Left colon (tissue), 2 donors: ENCODE measurements around the gene RASSF1. TPM values are rescaled to one million over a fixed set of nuclear protein-coding genes. Genes with fewer than 3 reads are reported as not detected.
"Not testable (repeated sequence)": the region's sequence is repeated elsewhere in the genome, so short reads cannot be mapped to it uniquely, and the experiment has no call there.

Experiments
- ATAC-seq: fragments of 200-7000 bp; cut with Tn5 transposase; one replicate; pipeline ENCODE4 v1.9.1; 2020; ENCODE audit warnings: mild to moderate bottlenecking, moderate library complexity
- DNase-seq, 2 donors: peaks; one replicate each; pipeline ENCODE4 v3.0.0-alpha.2; 2020
- intact Hi-C, 2 donors: fragments of 100-400 bp; cut with DNase I in 1 of 2; cut with micrococcal nuclease in 1 of 2; formaldehyde crosslinking; loops; one replicate each; pipeline versions ENCODE4 v1.11.2 to v1.14.0; 2022; cut with DNase I, micrococcal nuclease
- total RNA-seq, 2 donors: library from RNA; stranded (reverse); fragmentation: NEBNext Ultra II Directional; extraction: Animal tissue kit (Norgen Biotek cat#: 25700); gene quantifications; one replicate each; pipeline ENCODE4 v1.2.1, GENCODE V29; 2021
- donor health status: DM: no; HTN: no; CAD: no.
- donor health status: DM: yes; HTN: yes; CAD: no.

RASSF1 gene
- total RNA-seq, 2 donors from 2014 or later = 14.5 to 15.0 TPM

GRCh38 chr3:50319181-50319893 lies 21.3 kb downstream of the RASSF1 start:
- ATAC-seq (no peak), DNase-seq (peak in 1 of 2 donors; percentile 36)
- intact Hi-C loops = no loop called here

DNA sequence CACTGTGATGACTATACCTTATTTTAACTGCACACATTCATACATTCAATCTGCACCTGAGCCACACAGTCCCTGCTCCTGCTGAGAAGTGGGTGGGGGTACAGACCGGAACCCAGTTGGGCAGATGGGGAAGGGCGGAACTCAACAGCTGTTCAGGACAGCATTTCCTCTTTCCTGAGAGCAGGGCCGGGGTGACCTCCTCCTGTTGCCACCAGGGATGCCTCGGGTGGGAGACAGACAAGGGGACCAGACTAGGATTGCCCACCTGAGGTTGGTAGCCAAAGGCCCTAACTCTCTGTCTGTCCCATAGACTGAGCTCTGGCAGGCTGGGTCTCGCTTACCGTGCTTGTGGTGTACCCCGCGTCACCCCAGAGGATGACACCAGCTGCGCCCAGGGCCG lies 22.0 kb downstream of the RASSF1 start:
- DNase-seq (peak in 1 of 2 donors; percentile 47), ATAC-seq (no peak)
- intact Hi-C loops = no loop called here

GRCh38 chr3:50318163-50318562 lies 22.5 kb downstream of the RASSF1 start:
- no peak for ATAC-seq
- intact Hi-C loops = no loop called here
- peak in 1 of 2 donors; percentile 26 for DNase-seq

DNA sequence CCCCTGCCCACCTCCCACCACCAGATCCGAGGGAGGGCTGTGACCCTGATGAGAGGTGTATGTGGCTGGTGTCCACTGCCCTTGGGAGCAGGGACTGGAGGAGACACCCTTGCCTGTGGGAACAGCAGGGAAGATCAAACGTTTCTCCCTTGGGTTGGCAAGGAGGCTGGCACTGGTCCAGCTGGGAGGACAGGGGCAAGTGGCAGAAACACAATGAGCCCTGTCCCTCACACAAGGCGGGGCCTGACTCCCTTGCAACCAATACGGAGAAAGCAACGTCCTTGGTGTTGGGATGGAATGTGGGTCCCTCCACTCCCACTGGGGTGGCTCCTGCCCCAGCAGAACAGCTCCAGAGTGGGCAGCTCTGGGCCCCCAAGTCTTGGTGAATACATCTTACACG lies 23.3 kb downstream of the RASSF1 start:
- DNase-seq = peak; percentile 81 to 83

DNA sequence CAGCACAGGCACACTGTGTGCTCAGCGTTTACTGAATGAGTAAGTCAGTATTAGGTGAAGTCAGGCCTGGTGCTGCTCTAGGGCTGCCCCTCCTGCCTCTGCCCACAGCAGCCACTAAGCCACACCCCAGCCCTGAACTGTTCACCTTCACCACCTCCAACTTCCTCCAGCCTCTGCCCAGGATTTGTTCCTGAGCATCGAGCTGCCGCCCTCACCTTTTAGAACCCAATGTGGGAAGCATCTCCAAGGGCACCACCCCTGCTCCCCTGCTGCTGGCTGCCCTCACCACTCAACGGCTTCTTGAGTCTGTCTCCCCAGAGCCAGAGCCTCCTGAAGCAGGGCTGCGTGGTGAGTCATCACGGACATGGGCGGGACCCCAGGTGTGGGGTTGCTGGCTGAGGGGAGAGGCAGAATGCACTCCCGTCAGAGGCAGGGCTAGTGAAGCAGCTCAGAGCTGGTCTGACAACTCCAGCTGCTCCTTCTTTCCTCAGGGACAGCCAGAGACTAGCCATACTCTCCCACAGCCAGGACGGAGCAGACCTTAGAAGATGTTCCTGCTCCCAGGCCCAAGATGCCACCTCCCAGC lies 23.9 kb downstream of the RASSF1 start:
- ATAC-seq (peak; percentile 70), DNase-seq (peak; percentile 87 to 93)
- intact Hi-C loops = no loop called here

More for the DNA sequence above, 23.3 kb downstream of the RASSF1 start:
- intact Hi-C loops = no loop called here
- peak; percentile 20 for ATAC-seq

GRCh38 chr3:50314816-50315215 lies 25.8 kb downstream of the RASSF1 start:
- DNase-seq (peak in 1 of 2 donors; percentile 26), ATAC-seq (no peak)
- intact Hi-C loops = no loop called here

GRCh38 chr3:50314342-50314741 lies 26.3 kb downstream of the RASSF1 start:
- no peak for DNase-seq
- intact Hi-C loops = no loop called here
- no peak for ATAC-seq

GRCh38 chr3:50312041-50312440 lies 28.6 kb downstream of the RASSF1 start:
- intact Hi-C loops, ATAC-seq, DNase-seq: not testable (repeated sequence)

- ATAC-seq (no peak), DNase-seq (no peak)
- intact Hi-C loops = no loop called here
These were observed 36.0 kb downstream of the RASSF1 start for GRCh38 chr3:50304601-50305000.

DNA sequence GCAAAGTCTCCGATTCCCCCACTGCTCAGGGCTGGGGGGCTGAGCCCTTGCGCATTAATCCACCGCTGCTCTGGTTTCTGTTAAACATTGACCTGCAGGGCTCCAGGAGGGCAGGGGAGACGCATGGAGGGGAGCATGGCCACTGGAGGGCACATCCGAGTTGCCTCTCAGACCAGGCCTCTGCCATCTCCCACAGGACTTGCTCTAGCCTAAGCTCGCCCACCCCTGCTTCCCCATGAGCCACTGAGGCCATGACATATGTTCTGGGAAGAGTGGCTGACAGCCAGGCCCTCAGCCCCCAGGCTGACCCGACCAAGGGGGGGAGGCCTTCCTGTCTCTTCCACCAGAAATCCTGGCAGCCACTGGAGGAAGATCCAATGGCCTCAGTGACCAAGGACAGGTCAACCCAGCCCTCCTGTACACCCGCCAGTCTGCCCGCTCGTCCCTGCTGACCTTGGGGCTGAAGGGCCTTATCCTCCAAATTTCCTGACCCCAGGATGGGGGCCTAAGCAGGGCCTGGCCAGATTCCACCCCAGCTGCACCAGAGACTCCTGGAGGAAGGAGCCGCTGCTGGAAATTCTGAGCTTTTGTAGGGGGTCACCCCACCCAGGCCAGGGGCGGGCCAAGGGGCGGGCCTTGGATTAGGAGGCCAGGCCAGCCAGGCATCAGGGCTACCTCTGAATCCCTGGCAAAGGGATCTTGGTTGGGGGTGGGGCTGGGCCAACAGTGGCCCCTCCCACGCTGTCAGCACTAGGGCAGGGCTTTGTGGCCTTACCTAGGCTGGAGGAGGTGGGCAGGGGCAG lies 37.4 kb downstream of the RASSF1 start, which contains the start of gene HYAL1:
Gene HYAL1 (minus strand): TSS at position 562 of the 803 bp plus-strand sequence. CDS start 618 bp downstream, outside the sequence.
- DNase-seq = peak; percentile 61 to 79
- ATAC-seq = peak; percentile 11

DNA sequence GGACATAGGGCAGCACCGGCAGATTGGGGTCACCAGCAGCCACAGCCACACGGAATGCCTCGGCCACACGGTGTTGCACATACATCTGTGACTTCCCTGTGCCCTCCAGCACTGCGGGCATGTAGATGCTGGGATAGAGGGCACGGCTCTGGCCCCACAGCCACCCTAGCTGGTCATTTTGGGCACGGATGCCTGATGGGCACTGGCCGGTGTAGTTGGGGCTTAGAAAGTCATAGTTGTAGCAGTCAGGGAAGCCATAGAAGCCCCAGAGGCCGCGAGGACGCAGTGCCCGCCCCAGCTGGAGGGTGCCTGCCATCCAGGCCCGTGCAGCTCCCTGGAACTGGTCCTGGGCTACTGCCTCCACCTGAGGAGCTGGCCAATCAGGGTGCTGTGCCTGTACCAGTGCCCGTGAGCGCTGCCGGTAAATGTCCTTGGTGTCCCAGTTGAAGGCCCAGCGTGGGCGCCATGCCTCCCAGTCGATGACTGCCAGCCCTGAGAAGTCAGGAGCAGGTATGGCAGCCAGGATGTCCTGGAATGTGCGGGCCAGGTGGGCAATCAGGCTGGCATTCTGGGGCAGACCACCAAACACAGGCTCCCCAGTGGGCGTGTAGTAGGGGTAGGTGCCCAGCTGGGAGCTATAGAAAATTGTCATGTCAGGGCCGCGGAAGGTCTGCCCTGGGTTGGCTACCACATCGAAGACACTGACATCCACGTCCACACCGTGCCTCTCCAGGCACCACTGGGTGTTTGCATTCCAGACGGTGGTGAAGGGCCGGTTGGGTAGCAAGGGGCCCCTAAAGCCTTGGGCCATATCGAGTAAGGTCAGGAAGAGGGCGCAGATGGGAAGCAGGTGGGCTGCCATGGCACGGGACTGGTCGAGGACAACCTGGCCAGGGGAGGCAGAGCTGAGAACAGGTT lies 38.3 kb downstream of the RASSF1 start:
- intact Hi-C loops = no loop called here
- DNase-seq = no peak
- no peak for ATAC-seq

More for the DNA sequence above, 37.4 kb downstream of the RASSF1 start, which contains the start of gene HYAL1:
- intact Hi-C loops = no loop called here

- no peak for ATAC-seq
- no peak for DNase-seq
- intact Hi-C loops = no loop called here
These were observed 39.9 kb downstream of the RASSF1 start for GRCh38 chr3:50300681-50301254.

- intact Hi-C loops = no loop called here
- peak in 1 of 2 donors; percentile 29 for DNase-seq
- peak; percentile 6 for ATAC-seq
These were observed 40.5 kb downstream of the RASSF1 start for GRCh38 chr3:50299929-50300680.

- ATAC-seq (no peak), DNase-seq (no peak)
- intact Hi-C loops = no loop called here
These were observed 41.1 kb downstream of the RASSF1 start for GRCh38 chr3:50299638-50299928.

DNA sequence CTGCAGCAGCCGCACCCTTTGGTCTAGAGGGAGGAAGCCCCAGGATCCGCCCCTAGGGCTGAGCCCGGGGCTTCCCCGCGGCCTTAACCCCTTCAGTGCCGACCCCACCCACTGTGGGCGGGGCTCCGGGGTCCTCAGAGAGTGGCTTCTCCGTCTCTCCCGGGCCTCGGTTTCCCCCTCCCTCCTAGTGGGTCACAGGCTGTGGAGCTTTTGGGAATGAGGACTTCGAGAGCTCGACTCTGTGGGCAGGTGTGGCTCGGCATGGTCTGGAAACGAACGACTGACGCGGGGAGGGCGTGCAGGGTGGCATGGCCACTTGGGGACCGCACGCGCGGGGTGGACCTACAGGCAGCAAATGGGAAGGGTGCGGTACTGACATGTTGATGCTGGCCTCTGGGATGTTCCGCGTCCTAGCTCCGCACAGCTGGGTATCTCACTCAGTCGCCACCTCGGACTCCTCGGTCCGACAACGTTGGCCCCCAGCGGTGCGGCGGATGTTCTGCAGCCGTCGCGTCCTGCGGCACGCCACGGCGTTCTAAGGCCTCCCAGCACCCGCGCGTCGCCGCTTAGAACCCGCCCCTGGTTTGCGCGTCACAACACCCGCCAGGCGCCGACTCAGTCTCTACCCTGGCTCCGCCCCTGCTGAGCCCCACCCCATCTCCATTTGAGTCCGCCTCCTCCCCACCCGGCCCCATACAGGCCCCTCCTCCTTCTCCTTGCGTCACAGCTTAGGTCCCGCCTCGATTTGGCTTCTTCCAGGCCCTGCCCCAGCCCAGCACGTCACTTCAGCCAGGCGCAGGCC lies 41.6 kb downstream of the RASSF1 start, which contains the start of the genes HYAL3 and NAA80:
Gene HYAL3 (minus strand): TSS at position 570 of the 802 bp plus-strand sequence. CDS start 3,803 bp downstream, outside the sequence.
Gene NAA80 (minus strand): TSS at position 570 of the 802 bp plus-strand sequence. CDS start 1,942 bp downstream, outside the sequence.
- ATAC-seq = peak; percentile 80
- DNase-seq = peak; percentile 99 to 100
- intact Hi-C loops = no loop called here

DNA sequence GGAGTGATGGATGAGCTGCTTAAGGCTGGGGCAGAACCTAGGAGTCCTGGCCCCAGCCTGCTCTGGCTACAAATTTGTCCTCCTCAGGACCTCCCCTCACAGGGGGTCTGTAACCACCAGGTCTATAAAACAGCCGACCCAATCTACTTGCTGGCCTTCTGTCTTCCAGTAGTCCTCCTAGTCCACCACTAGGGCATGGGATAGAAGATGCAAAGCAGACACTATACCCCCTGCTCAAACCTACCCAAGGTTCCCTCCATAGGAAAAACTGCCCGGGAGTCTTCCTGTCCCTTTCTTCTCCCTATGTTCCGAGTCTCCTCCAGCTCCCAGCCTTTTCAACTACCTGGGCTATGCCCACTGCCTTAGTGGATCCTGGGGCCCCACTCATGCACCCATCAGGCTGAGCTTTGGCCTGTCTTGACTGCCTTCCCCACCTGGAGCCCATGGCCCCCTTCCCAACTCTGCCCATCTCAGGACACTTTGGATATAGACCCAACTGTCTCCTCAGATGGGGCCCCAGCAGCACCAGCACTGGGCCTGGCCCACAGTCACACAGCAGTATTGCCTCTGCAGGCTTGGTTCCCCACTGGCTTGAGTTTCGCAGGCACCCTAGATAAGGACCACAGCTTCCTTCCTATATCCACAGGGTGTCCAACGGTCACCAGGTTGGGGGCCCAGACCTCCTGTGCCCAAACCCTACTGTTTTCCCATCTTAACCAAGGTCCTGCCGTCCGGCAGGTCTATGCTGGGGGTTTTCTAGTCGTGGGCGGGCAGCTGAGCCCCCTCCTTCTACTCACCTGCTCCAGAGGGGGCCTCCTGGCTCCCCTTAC lies 42.5 kb downstream of the RASSF1 start:
- intact Hi-C loops = no loop called here
- ATAC-seq (no peak), DNase-seq (peak in 1 of 2 donors; percentile 35)
